GM23338 (cell line): ENCODE measurements around the gene TMC1. TPM values are rescaled to one million over a fixed set of nuclear protein-coding genes. Genes with fewer than 3 reads are reported as not detected.

Source experiments
- ATAC-seq: fragments of 200-7000 bp; cut with Tn5 transposase; 3 replicates; pipeline ENCODE4 v1.9.1; 2020
- DNase-seq: peaks from one replicate; pipeline ENCODE4 v3.0.0-alpha.2; 2015; ENCODE audit warnings: low spot score
- H2AFZ ChIP-seq: fragments of 200-600 bp; sonication (generic); 2 replicates; pipeline ENCODE4 v1.8.0; 2016; ENCODE audit warnings: antibody characterized with exemption, mild to moderate bottlenecking, moderate library complexity
- H3F3A ChIP-seq: fragments of 200-600 bp; sonication (generic); replicated peaks from 2 replicates; pipeline ENCODE4 v1.8.0; 2017; ENCODE audit warnings: antibody characterized with exemption, mixed run types, low read depth
- H3K27ac ChIP-seq: fragments of 200-600 bp; sonication (generic); 2 replicates; pipeline ENCODE4 v1.6.1; 2016; ENCODE audit warnings: low read depth
- H3K27me3 ChIP-seq: fragments of 200-600 bp; sonication (generic); 2 replicates; pipeline ENCODE4 v1.8.0; 2016; ENCODE audit warnings: mild to moderate bottlenecking, mixed run types, moderate library complexity; ENCODE audit not compliant: insufficient read depth
- H3K36me3 ChIP-seq: fragments of 200-600 bp; sonication (generic); 2 replicates; pipeline ENCODE4 v1.8.0; 2016; ENCODE audit warnings: mild to moderate bottlenecking; ENCODE audit not compliant: insufficient read depth
- H3K4me1 ChIP-seq: fragments of 200-600 bp; sonication (generic); 2 replicates; pipeline ENCODE4 v1.8.0; 2016; ENCODE audit warnings: mild to moderate bottlenecking, moderate library complexity; ENCODE audit not compliant: insufficient read depth
- H3K4me2 ChIP-seq: fragments of 200-600 bp; sonication (generic); 2 replicates; pipeline ENCODE4 v1.7.1; 2017; ENCODE audit warnings: mixed run types
- H3K4me3 ChIP-seq: fragments of 200-600 bp; sonication (generic); 2 replicates; pipeline ENCODE4 v1.6.1; 2016; ENCODE audit warnings: mixed run types
- H3K79me2 ChIP-seq: fragments of 200-600 bp; sonication (generic); replicated peaks from 2 replicates; pipeline ENCODE4 v1.8.0; 2017; ENCODE audit warnings: mild to moderate bottlenecking; ENCODE audit not compliant: insufficient read depth
- H3K9me2 ChIP-seq: fragments of 200-600 bp; sonication (generic); 2 replicates; pipeline ENCODE4 v1.8.0; 2017; ENCODE audit not compliant: insufficient read depth
- H4K20me1 ChIP-seq: fragments of 200-600 bp; sonication (generic); replicated peaks from 2 replicates; pipeline ENCODE4 v1.8.0; 2017; ENCODE audit warnings: mild to moderate bottlenecking; ENCODE audit not compliant: insufficient read depth
- H3K27ac Mint-ChIP-seq: 2 replicates; pipeline ENCODE4 v1.8.0; 2020; ENCODE audit warnings: inconsistent platforms, mild to moderate bottlenecking, moderate library complexity, mixed read lengths
- H3K27me3 Mint-ChIP-seq: 3 replicates; pipeline ENCODE4 v1.8.0; 2022; ENCODE audit warnings: low read depth, mild to moderate bottlenecking, moderate library complexity, mixed read lengths, inconsistent platforms; ENCODE audit not compliant: insufficient read depth, poor library complexity
- H3K36me3 Mint-ChIP-seq: 3 replicates; pipeline ENCODE4 v1.8.0; 2021; ENCODE audit warnings: low read depth, mild to moderate bottlenecking, inconsistent platforms, moderate library complexity, mixed read lengths
- H3K4me1 Mint-ChIP-seq: 3 replicates; pipeline ENCODE4 v1.8.0; 2020; ENCODE audit warnings: mild to moderate bottlenecking, inconsistent platforms, mixed read lengths
- H3K4me3 Mint-ChIP-seq: 3 replicates; pipeline ENCODE4 v1.8.0; 2021; ENCODE audit warnings: moderate library complexity, mild to moderate bottlenecking, inconsistent platforms, mixed read lengths
- H3K9me3 Mint-ChIP-seq: 3 replicates; pipeline ENCODE4 v1.8.0; 2020; ENCODE audit warnings: moderate library complexity, mild to moderate bottlenecking, inconsistent platforms, mixed read lengths
- CTCF ChIP-seq, 2 experiments: fragments of 200-600 bp in 1 of 2; sonication (generic) in 1 of 2; conservative IDR thresholded peaks; 2 replicates each; pipeline versions ENCODE4 v1.5.1 to v1.6.1; 2016 to 2017; ENCODE audit warnings: antibody characterized with exemption in 2 of 2, low read depth in 2 of 2, mild to moderate bottlenecking in 2 of 2, moderate library complexity in 1 of 2
- ETS1 ChIP-seq: IDR thresholded peaks from 2 replicates; pipeline ENCODE4 v1.6.1; 2016; ENCODE audit warnings: antibody characterized with exemption
- NANOG ChIP-seq: IDR thresholded peaks from 2 replicates; pipeline ENCODE4 v1.6.1; 2016; ENCODE audit warnings: antibody characterized with exemption, borderline replicate concordance
- POLR2AphosphoS5 ChIP-seq: IDR thresholded peaks from 2 replicates; pipeline ENCODE4 v1.6.1; 2016; ENCODE audit warnings: antibody characterized with exemption, low read depth
- ZNF114 ChIP-seq: fragments of 250-450 bp; sonication (Bioruptor Pico); IDR thresholded peaks from 2 replicates; pipeline ENCODE4 v1.5.0; 2020; ENCODE audit warnings: mild to moderate bottlenecking, moderate library complexity
- polyA plus RNA-seq: library from polyadenylated mRNA; unstranded; fragments of >200 nt; fragmentation: Nextera tagmentation; extraction: Ambion mirVana; gene quantifications from 2 replicates; pipeline ENCODE4 v1.2.1, GENCODE V29; 2016
- total RNA-seq: library from RNA; depleted of rRNA; stranded (reverse); fragments of >200 nt; shearing (Covaris generic); gene quantifications from 2 replicates; pipeline ENCODE4 v1.2.3, GENCODE V29; 2014
- TF ChIP-seq, protein P1 (sequence below): fragments of 250-450 bp; sonication (Bioruptor Pico); IDR thresholded peaks from 2 replicates; pipeline ENCODE4 v1.5.0; 2020; ENCODE audit warnings: mild to moderate bottlenecking, moderate library complexity

The TMC1 gene
- total and polyA plus RNA-seq, 2 experiments from 2014 or later: 0.61 to 1.2 TPM

GRCh38 chr9:72529531-72529930, 8.1 kb downstream of the TMC1 start (continued):
- TF ChIP-seq, protein P1, sequence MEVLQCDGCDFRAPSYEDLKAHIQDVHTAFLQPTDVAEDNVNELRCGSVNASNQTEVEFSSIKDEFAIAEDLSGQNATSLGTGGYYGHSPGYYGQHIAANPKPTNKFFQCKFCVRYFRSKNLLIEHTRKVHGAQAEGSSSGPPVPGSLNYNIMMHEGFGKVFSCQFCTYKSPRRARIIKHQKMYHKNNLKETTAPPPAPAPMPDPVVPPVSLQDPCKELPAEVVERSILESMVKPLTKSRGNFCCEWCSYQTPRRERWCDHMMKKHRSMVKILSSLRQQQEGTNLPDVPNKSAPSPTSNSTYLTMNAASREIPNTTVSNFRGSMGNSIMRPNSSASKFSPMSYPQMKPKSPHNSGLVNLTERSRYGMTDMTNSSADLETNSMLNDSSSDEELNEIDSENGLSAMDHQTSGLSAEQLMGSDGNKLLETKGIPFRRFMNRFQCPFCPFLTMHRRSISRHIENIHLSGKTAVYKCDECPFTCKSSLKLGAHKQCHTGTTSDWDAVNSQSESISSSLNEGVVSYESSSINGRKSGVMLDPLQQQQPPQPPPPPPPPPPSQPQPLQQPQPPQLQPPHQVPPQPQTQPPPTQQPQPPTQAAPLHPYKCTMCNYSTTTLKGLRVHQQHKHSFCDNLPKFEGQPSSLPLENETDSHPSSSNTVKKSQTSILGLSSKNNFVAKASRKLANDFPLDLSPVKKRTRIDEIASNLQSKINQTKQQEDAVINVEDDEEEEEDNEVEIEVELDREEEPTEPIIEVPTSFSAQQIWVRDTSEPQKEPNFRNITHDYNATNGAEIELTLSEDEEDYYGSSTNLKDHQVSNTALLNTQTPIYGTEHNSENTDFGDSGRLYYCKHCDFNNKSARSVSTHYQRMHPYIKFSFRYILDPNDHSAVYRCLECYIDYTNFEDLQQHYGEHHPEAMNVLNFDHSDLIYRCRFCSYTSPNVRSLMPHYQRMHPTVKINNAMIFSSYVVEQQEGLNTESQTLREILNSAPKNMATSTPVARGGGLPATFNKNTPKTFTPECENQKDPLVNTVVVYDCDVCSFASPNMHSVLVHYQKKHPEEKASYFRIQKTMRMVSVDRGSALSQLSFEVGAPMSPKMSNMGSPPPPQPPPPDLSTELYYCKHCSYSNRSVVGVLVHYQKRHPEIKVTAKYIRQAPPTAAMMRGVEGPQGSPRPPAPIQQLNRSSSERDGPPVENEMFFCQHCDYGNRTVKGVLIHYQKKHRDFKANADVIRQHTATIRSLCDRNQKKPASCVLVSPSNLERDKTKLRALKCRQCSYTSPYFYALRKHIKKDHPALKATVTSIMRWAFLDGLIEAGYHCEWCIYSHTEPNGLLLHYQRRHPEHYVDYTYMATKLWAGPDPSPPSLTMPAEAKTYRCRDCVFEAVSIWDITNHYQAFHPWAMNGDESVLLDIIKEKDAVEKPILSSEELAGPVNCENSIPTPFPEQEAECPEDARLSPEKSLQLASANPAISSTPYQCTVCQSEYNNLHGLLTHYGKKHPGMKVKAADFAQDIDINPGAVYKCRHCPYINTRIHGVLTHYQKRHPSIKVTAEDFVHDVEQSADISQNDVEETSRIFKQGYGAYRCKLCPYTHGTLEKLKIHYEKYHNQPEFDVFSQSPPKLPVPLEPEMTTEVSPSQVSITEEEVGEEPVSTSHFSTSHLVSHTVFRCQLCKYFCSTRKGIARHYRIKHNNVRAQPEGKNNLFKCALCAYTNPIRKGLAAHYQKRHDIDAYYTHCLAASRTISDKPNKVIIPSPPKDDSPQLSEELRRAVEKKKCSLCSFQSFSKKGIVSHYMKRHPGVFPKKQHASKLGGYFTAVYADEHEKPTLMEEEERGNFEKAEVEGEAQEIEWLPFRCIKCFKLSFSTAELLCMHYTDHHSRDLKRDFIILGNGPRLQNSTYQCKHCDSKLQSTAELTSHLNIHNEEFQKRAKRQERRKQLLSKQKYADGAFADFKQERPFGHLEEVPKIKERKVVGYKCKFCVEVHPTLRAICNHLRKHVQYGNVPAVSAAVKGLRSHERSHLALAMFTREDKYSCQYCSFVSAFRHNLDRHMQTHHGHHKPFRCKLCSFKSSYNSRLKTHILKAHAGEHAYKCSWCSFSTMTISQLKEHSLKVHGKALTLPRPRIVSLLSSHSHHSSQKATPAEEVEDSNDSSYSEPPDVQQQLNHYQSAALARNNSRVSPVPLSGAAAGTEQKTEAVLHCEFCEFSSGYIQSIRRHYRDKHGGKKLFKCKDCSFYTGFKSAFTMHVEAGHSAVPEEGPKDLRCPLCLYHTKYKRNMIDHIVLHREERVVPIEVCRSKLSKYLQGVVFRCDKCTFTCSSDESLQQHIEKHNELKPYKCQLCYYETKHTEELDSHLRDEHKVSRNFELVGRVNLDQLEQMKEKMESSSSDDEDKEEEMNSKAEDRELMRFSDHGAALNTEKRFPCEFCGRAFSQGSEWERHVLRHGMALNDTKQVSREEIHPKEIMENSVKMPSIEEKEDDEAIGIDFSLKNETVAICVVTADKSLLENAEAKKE (CRISPR knock-in tag): no peak
- no peak for TF ChIP-seq ETS1
- no peak for TF ChIP-seq POLR2AphosphoS5
- no peak for TF ChIP-seq ZNF114

DNA sequence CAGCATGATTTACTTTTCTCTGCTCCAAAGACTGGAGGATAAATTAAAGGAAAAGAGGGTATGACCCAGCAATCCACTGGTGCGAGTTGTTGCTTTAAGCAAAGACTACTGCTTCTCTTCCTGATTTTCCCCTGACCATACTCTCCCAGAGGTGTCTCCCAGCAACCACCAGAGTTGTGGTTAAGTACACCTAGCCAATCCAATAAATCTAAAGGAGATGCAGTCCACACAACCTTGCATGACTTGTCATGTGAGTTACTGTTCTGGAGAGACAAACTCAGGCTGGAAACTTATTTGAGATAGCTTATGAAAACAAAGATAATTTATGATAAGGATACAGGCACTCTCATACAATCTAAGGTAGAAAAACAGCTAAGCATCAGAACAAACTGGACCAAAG, 11.9 kb downstream of the TMC1 start:
- Mint-ChIP-seq H3K4me1 (no peaks in the 10 kb centered on the region), H3K27me3 (no peaks in the 10 kb centered on the region), H3K36me3 (peaks cover 15% of the 10 kb centered on the region), H3K9me3 (peaks cover 38% of the 10 kb centered on the region), H3K4me3 (no peak overlapping the region), H3K27ac (no peak overlapping the region)
- Histone ChIP-seq H3K4me1 (no peaks in the 10 kb centered on the region), H3K27ac (no peak overlapping the region), H3K27me3 (no peaks in the 10 kb centered on the region), H3K36me3 (no peaks in the 10 kb centered on the region), H3K79me2 (no peaks in the 10 kb centered on the region), H3K4me3 (no peak overlapping the region), H3K4me2 (no peak overlapping the region), H3F3A (no peaks in the 10 kb centered on the region), H4K20me1 (no peaks in the 10 kb centered on the region), H3K9me2 (peaks cover 1% of the 10 kb centered on the region; the same call in 1 of the 2 replicates), H2AFZ (peak overlapping the region; percentile 32; the same call in 1 of the 2 replicates)
- ATAC-seq (no peak), DNase-seq (no peak)
- TF ChIP-seq NANOG: no peak
- TF ChIP-seq CTCF (conservative IDR thresholded peaks at IDR 0.05; ENCODE audit: low read depth in 2 of 2): no peak
- TF ChIP-seq, protein P1 (CRISPR knock-in tag): no peak
